SK-N-SH (cell line): ENCODE measurements around the gene FRY. TPM values are rescaled to one million over a fixed set of nuclear protein-coding genes. Genes with fewer than 3 reads are reported as not detected.

ENCODE experiments used
- CTCF ChIA-PET: fragments of 300-600, 350-600 bp; formaldehyde crosslinking; extraction: SDS; loops from one replicate; lab custom pipeline; 2021; lab: Yijun Ruan, JAX
- POLR2A ChIA-PET: fragments of 350-600 bp; sonication (Branson Sonifier 250); formaldehyde crosslinking; extraction: SDS; loops from one replicate; lab custom pipeline; 2020; ENCODE audit warnings: antibody characterized with exemption, inconsistent platforms; lab: Yijun Ruan, JAX
- DNase-seq: peaks from one replicate; pipeline ENCODE4 v3.0.0; 2012
- H2AFZ ChIP-seq: fragments of 200-600 bp; sonication (generic); 2 replicates; pipeline ENCODE4 v1.8.1; 2016; ENCODE audit warnings: antibody characterized with exemption, mild to moderate bottlenecking, low read depth
- H3F3A ChIP-seq: fragments of 200-600 bp; sonication (generic); replicated peaks from 2 replicates; pipeline ENCODE3; 2016; ENCODE audit warnings: antibody characterized with exemption, mild to moderate bottlenecking; ENCODE audit not compliant: insufficient read depth
- H3K27ac ChIP-seq, 2 experiments: fragments of 200-500 bp in 1 of 2; fragments of 200-600 bp in 1 of 2; sonication (Bioruptor generic) in 1 of 2; sonication (generic), shearing (Covaris generic) in 1 of 2; 2 replicates each; pipeline versions ENCODE4 v1.5.1 to v1.6.1; 2014 to 2016; ENCODE audit warnings: low read depth in 2 of 2, inconsistent platforms in 1 of 2, low read length in 1 of 2, mild to moderate bottlenecking in 1 of 2, mixed read lengths in 1 of 2
- H3K27me3 ChIP-seq: fragments of 200-600 bp; sonication (generic), shearing (Covaris generic); 2 replicates; pipeline ENCODE4 v1.6.1; 2016; ENCODE audit warnings: mixed run types; ENCODE audit not compliant: insufficient read depth
- H3K36me3 ChIP-seq, 2 experiments: fragments of 200-500 bp in 1 of 2; fragments of 200-600 bp in 1 of 2; sonication (Bioruptor generic) in 1 of 2; sonication (generic) in 1 of 2; replicated peaks in 1 of 2; 2 replicates each; pipeline versions ENCODE3 to v1.5.1; 2014 to 2016; ENCODE audit warnings: low read length in 1 of 2, mild to moderate bottlenecking in 1 of 2; ENCODE audit not compliant: insufficient read depth in 2 of 2, control insufficient read depth in 1 of 2
- H3K4me1 ChIP-seq, 2 experiments: fragments of 200-500 bp in 1 of 2; fragments of 200-600 bp in 1 of 2; sonication (Bioruptor generic) in 1 of 2; sonication (generic), shearing (Covaris generic) in 1 of 2; 2 replicates each; pipeline versions ENCODE4 v1.5.1 to v1.6.1; 2014 to 2016; ENCODE audit warnings: low read depth in 1 of 2, low read length in 1 of 2, mixed run types in 1 of 2; ENCODE audit not compliant: insufficient read depth in 2 of 2, control insufficient read depth in 1 of 2
- H3K4me2 ChIP-seq: fragments of 200-600 bp; sonication (generic), shearing (Covaris generic); 2 replicates; pipeline ENCODE4 v1.6.1; 2017; ENCODE audit warnings: mixed run types
- H3K4me3 ChIP-seq, 2 experiments: fragments of 200-500 bp in 1 of 2; fragments of 200-600 bp in 1 of 2; sonication (Bioruptor generic) in 1 of 2; sonication (generic), shearing (Covaris generic) in 1 of 2; 2 replicates each; pipeline versions ENCODE4 v1.5.1 to v1.8.1; 2014 to 2016; ENCODE audit warnings: low read depth in 2 of 2, inconsistent platforms in 1 of 2, low read length in 1 of 2, mild to moderate bottlenecking in 1 of 2, mixed read lengths in 1 of 2, moderate library complexity in 1 of 2
- H3K79me2 ChIP-seq: fragments of 200-600 bp; sonication (generic); 2 replicates; pipeline ENCODE4 v1.8.1; 2017; ENCODE audit warnings: mild to moderate bottlenecking; ENCODE audit not compliant: insufficient read depth
- H3K9ac ChIP-seq: fragments of 200-600 bp; sonication (generic); 2 replicates; pipeline ENCODE4 v1.6.1; 2017; ENCODE audit warnings: mixed run types
- H3K9me2 ChIP-seq: fragments of 200-600 bp; sonication (generic); 2 replicates; pipeline ENCODE4 v1.6.1; 2017; ENCODE audit warnings: mixed run types
- H3K9me3 ChIP-seq: fragments of 200-600 bp; sonication (generic); 2 replicates; pipeline ENCODE4 v1.6.1; 2017; ENCODE audit warnings: mixed run types, mild to moderate bottlenecking, moderate library complexity
- H4K20me1 ChIP-seq: fragments of 200-600 bp; sonication (generic); 2 replicates; pipeline ENCODE4 v1.6.1; 2017; ENCODE audit warnings: mild to moderate bottlenecking, mixed run types; ENCODE audit not compliant: insufficient read depth
- EZH2phosphoT487 ChIP-seq: fragments of 200-600 bp; sonication (generic); IDR thresholded peaks from 2 replicates; pipeline ENCODE4 v1.6.1; 2017; ENCODE audit warnings: low read depth, mixed run types, mild to moderate bottlenecking, antibody characterized with exemption, moderate library complexity, borderline replicate concordance
- FOSL2 ChIP-seq: IDR thresholded peaks from 2 replicates; pipeline ENCODE4 v1.4.0; 2012; ENCODE audit warnings: low read depth, mild to moderate bottlenecking, moderate library complexity, borderline replicate concordance
- FOXM1 ChIP-seq: IDR thresholded peaks from 2 replicates; pipeline ENCODE4 v1.4.0; 2012; ENCODE audit warnings: low read depth, mild to moderate bottlenecking
- GABPA ChIP-seq: IDR thresholded peaks from 2 replicates; pipeline ENCODE4 v1.4.0; 2012; ENCODE audit warnings: low read depth, mild to moderate bottlenecking
- GATA2 ChIP-seq: sonication (generic); formaldehyde crosslinking; IDR thresholded peaks from 2 replicates; pipeline ENCODE4 v1.5.0; 2020; ENCODE audit warnings: mild to moderate bottlenecking, missing genetic modification reagents
- MEF2A ChIP-seq: IDR thresholded peaks from 2 replicates; pipeline ENCODE4 v1.4.0; 2012; ENCODE audit warnings: low read depth, borderline replicate concordance
- NFIC ChIP-seq: IDR thresholded peaks from 2 replicates; pipeline ENCODE4 v1.4.0; 2012; ENCODE audit warnings: borderline replicate concordance
- NRF1 ChIP-seq: IDR thresholded peaks from 2 replicates; pipeline ENCODE4 v1.6.1; 2012; ENCODE audit warnings: low read depth, mild to moderate bottlenecking, low read length
- POLR2AphosphoS5 ChIP-seq: IDR thresholded peaks from 2 replicates; pipeline ENCODE4 v1.6.1; 2012; ENCODE audit warnings: low read depth, low read length
- RFX5 ChIP-seq: IDR thresholded peaks from 2 replicates; pipeline ENCODE4 v1.6.1; 2012; ENCODE audit warnings: mild to moderate bottlenecking, improper control_type of control experiment, low read length
- TAF1 ChIP-seq: IDR thresholded peaks from 2 replicates; pipeline ENCODE4 v1.6.1; 2012; ENCODE audit warnings: low read depth, mild to moderate bottlenecking, low read length, moderate library complexity, borderline replicate concordance
- TCF12 ChIP-seq: IDR thresholded peaks from 2 replicates; pipeline ENCODE4 v1.4.0; 2012
- TEAD4 ChIP-seq: IDR thresholded peaks from 2 replicates; pipeline ENCODE4 v1.4.0; 2012; ENCODE audit warnings: mild to moderate bottlenecking, borderline replicate concordance; ENCODE audit not compliant: insufficient read depth
- WGBS: methylation state at CpG from one replicate; pipeline ENCODE4 v1.1.6; 2017; ENCODE audit warnings: low lambda C conversion rate; 5-methylcytosine and 5-hydroxymethylcytosine counted together
- polyA plus RNA-seq, 3 experiments: library from polyadenylated mRNA; depleted of rRNA; stranded (reverse); fragments of >200 nt; gene quantifications; 2 replicates each; pipeline ENCODE4 v1.2.3, GENCODE V29; 2012
- TF ChIP-seq, protein P1 (sequence below): fragments of 150-350 bp; IDR thresholded peaks from 2 replicates; pipeline ENCODE4 v1.6.1; 2016; ENCODE audit warnings: mild to moderate bottlenecking, low read depth, low read length
- TF ChIP-seq, protein P2 (sequence below): IDR thresholded peaks from 2 replicates; pipeline ENCODE4; 2012
- TF ChIP-seq, protein P3 (sequence below): fragments of 150-350 bp; IDR thresholded peaks from 2 replicates; pipeline ENCODE4 v1.6.1; 2017; ENCODE audit warnings: antibody characterized with exemption, low read length, low read depth, borderline replicate concordance

FRY gene
- polyA plus RNA-seq, 1 of the 3 experiments (the other 2 are of a cell fraction) = 1.4 TPM

DNA sequence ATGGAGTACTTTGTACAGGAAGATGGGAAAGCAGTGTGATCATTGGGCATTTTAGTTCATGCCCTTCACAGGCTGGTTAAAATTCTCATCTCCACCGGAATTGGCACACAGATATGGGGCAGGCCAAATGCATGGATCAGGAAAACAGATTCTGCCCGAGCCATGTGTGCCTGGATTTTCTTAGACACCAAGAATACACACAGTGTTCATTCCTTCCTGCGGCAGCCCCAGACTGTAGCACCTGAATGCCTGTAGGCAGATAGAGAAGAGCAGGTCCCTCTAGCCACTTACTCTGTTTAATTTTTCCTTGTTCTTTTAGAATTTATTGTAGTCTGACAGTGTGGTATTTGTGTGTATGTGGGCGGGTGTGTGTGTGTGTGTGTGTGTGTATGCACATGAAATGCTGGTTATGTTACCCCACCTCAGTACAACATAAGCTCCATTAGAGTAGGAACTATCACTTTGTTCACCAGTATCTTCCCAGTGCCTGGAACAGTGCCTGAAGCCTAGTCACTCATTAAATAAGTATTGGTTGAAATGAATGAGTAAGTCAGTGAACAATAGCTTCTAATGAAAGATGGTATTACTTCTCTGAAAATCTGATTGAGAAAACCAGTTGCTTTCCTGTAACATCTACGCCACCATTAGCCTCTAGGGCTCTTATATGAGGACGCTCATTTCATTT is 41.7 kb downstream of the FRY start:
- Histone ChIP-seq H3K9me3 (no peaks in the 10 kb centered on the region), H3K36me3 (no peaks in the 10 kb centered on the region), H3K27ac (no peak overlapping the region), H4K20me1 (no peaks in the 10 kb centered on the region), H3K9me2 (no peaks in the 10 kb centered on the region), H3F3A (no peaks in the 10 kb centered on the region), H2AFZ (no peak overlapping the region), H3K4me2 (no peak overlapping the region), H3K27me3 (no peaks in the 10 kb centered on the region), H3K4me3 (no peak overlapping the region), H3K4me1 (peaks cover 0 to 3% of the 10 kb centered on the region in 2 experiments; a peak in 1 of 4 replicates), H3K9ac (no peak overlapping the region), H3K79me2 (no peaks in the 10 kb centered on the region)
- CTCF ChIA-PET = interaction anchor here (0.7 to 1.1 kb wide), 2 partner anchors 91 to 499 kb away, joined by 3 read pairs; no protein-coding TSS in a partner anchor
- TF ChIP-seq NRF1 (no peak), GATA2 (no peak), TEAD4 (no peak), FOXM1 (no peak), MEF2A (no peak), RFX5 (no peak), GABPA (no peak), FOSL2 (no peak), POLR2AphosphoS5 (no peak), TAF1 (no peak), EZH2phosphoT487 (no peak), NFIC (no peak), TCF12 (no peak)
- TF ChIP-seq, protein P1, sequence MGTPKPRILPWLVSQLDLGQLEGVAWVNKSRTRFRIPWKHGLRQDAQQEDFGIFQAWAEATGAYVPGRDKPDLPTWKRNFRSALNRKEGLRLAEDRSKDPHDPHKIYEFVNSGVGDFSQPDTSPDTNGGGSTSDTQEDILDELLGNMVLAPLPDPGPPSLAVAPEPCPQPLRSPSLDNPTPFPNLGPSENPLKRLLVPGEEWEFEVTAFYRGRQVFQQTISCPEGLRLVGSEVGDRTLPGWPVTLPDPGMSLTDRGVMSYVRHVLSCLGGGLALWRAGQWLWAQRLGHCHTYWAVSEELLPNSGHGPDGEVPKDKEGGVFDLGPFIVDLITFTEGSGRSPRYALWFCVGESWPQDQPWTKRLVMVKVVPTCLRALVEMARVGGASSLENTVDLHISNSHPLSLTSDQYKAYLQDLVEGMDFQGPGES = no peak
- TF ChIP-seq, protein P2, sequence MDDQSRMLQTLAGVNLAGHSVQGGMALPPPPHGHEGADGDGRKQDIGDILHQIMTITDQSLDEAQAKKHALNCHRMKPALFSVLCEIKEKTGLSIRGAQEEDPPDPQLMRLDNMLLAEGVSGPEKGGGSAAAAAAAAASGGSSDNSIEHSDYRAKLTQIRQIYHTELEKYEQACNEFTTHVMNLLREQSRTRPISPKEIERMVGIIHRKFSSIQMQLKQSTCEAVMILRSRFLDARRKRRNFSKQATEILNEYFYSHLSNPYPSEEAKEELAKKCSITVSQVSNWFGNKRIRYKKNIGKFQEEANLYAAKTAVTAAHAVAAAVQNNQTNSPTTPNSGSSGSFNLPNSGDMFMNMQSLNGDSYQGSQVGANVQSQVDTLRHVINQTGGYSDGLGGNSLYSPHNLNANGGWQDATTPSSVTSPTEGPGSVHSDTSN = no peak
- TF ChIP-seq, protein P3, sequence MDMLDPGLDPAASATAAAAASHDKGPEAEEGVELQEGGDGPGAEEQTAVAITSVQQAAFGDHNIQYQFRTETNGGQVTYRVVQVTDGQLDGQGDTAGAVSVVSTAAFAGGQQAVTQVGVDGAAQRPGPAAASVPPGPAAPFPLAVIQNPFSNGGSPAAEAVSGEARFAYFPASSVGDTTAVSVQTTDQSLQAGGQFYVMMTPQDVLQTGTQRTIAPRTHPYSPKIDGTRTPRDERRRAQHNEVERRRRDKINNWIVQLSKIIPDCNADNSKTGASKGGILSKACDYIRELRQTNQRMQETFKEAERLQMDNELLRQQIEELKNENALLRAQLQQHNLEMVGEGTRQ = no peak
- 82% methylated on average over 6 of the region's 6 CpGs for WGBS
- POLR2A ChIA-PET = no interaction called here
- no peak for DNase-seq
